NCI-H2029 treated with DMSO at 0.1 percent for 48 hours (cell line): ENCODE results near the gene PRKACG.

Experiments
- DNase-seq: peaks from one replicate; lab custom pipeline; 2025; lab: John Stamatoyannopoulos, UW

PRKACG gene

DNA sequence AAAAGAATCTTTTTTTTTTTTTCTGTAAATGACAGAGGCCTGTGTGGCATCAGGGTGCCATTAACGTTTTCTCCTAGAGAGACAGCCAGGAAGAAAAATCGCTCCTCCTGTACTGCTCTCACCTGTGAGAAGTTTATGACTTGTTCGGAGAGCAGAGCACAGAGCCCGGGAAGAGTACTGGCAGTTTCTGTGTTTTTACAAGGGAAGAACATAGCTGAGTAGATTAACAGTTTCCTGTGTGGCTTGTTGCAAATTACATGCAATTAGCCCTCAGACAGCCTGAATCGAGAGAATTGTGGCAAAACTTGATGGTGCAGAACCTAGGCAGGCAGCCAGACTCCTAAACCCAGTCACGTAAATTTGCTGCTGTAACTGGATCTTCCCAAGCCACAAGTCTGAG, 32.1 kb downstream of the PRKACG start:
- DNase-seq, result no peak

DNA sequence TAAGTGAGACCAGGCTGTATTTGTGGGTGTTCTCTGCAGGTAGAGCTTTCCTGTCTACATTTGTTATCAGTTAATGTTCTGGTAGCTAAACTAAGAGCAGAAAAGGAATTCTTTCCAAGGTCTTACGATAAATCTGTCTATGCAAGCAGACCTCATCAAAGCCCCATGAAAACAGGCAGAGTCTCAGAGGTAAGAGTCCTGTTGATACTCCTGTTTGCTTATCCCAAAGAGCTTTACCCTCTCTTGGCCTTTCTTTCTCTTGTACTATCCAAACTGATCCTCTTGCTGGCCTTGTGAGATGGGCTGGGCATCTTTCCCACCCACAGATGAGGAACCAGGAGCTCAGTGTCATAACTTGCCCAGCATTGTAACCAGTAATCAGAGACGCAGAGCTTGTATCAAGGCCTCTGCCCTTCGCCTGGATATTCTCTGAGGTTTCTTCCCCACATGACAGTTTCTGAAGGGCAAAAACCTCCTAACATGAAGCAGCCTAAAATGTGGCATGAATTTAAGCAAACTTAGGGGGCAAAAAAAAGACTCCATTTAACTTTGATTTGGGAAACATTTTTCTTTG, 33.5 kb downstream of the PRKACG start:
- no peak for DNase-seq

DNA sequence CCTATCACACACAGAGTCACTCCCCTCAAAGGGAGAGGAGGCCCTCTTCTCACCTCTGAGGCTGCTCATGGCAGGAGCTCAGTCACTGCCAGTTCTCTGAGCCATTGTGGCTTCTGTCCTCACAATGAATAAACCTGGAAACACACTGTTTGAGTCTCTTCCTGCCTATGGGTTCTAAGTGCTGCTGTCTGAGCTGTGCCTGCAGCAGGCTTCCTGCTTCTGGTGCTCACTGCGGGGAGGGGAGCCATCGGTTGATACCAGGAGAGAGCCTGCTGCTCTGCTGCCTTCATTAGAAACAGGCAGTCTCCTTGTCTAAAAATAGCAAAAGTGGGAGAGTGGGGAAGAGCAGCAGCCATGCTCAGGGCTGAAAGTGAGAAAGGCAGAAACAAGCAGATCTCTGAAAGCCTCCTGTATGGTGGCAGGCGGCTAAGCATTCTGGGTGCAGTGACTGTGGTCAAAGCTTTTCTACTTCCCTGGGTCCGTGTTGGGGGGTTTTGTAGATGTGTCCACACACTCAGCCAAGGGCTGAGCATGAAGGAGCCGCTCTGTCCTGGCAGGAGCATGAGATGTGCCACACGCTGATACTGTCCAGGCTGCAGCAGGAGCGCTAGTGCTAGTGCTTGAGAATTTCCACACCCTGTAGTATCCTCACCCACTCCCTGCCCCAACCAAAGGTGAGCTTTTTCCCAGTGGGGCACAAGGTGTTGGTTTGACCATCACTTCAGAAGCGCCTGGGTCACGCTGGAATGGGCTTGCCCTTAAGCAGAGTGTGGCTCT, 34.2 kb downstream of the PRKACG start:
- no peak for DNase-seq

DNA sequence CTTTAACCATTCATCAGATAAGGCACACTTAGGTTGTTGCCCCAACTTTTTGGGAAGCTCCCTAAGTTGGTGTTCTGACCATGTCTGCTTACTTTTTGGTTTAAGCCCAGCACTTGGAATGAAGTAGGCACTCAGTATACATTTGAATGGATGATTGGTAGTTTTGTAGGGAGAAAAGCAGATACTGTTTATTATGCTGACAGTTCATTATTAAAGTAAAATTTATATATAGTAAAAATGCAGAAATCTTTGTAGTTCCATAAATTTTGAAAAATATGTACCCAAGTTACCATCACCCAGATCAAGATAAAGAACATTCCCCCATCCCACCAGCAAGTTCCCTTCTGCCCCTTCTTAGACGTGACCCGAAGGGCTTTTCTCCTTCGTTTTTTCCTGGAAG, 35.4 kb downstream of the PRKACG start:
- DNase-seq, result no peak

DNA sequence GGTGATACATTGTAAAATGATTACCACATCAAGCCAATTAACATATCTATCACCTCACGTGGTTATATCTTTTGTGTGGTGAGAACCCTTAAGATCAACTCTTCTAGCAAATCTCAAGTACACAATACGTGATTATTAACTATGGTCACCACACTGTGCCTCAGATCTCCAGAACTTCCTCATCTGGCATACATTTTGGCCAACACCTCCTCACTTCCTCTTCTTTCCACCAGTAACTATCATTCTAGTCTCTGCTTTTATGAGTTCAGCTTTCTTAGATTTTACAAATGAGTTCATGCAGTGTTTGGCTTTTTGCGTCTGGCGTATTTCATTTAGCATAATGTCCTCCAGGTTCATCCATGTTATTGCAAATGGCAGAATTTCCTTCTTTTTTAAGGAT, 35.8 kb downstream of the PRKACG start:
- DNase-seq, result no peak

DNA sequence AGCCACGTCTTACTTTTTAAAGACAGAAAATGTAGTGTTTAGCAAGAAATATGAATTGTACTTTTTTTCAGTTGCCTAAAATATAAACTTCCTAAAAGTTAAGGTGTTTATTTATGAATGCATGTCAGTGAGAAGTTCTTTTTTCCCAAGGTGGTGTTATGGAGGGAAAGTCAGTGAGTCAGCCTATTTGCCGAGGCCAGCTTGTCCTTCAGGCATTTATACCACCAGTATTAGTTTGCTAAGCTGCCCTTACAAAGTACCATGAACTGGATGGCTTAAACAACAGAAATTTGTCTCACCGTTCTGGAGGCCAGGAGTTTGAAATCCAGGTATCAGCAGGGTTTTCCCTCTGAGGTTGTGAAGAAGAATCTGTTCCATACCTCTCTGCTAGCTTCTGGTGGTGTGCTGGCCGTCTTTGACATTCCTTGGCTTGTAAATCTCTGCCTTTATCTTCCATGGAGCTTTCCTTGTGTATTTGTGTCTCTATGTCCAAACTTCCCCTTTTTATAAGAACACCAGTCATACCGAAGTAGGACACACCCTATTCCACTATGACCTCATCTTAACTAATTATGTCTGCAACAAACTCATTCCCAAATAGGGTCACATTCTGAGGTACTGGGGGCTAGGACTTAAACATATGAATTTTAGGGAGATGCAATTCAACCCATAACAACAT, 38.4 kb downstream of the PRKACG start:
- DNase-seq, result no peak

DNA sequence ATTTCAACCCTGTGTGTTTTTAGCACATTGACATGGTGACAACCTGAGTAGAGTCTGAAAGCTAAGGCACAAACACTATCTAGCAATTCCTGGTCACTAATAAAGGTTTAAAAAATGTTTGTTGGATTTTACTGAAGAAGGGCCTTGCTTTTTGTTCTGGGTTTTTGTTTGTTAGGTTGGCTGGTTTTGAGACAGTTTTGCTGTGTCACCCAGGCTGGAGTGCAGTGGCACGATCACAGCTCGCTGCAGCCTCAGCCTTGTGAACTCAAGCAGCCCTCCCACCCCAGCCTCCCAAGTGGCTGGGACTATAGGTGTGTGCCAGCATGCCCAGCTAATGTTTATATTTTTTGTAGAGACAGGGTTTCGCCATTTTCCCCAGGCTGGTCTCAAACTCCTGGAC, 39.0 kb downstream of the PRKACG start:
- no peak for DNase-seq

DNA sequence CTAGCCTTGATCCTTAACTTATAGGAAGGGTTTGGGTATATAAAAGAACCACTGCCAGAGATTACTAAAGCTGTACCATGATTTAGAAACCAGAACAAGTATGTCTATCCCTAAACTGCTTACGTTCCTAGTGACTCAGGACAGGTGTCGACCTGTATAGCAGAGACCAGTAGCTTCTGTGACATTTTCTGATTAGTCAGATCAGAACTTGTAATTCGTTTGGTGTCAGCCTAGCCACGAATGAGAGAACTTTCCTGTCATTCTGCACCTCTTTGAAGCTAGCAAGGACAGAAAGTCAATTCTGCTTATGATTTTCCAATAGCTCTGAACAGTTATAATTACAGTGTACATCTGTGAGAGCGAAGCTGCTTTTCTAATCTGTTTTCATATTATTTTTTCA, 39.5 kb downstream of the PRKACG start:
- no peak for DNase-seq

DNA sequence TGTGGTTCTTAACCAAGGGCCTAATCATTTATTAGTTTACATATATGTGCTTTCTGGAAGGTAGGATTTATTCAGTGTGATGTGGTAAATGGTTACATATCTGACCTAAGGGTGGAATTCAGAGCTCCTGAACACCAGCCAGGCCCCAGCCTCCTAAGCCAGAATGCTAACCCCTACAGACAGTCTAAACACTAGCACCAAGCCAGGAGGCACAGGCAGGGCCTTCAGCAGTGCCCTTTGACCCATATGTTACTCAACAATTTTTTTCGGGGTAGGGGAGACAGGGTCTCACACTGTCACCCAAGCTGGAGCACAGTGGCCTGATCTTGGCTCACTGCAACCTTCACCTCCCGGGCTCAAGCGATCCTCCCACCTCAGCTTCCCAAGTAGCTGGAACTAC, 40.3 kb downstream of the PRKACG start:
- DNase-seq, result no peak

DNA sequence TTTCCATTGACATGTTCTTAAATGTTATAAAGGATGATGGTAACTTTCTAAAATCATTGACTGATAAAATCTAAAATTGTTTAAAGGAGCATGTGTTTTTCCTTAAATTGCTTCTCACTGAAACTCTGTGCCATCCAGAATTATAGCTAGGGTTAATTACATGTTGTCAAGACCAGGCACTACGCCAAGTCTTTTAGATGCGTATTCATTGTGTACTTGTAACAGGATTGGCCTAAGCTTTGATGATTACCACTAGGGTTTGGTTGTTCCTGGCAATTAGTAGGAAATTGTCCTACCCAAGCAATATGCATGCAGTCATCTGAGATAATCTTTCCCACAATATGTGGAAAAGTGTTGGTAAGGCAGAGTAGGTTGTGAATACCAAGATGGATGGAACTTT, 43.8 kb downstream of the PRKACG start:
- DNase-seq, result peak; percentile 63

DNA sequence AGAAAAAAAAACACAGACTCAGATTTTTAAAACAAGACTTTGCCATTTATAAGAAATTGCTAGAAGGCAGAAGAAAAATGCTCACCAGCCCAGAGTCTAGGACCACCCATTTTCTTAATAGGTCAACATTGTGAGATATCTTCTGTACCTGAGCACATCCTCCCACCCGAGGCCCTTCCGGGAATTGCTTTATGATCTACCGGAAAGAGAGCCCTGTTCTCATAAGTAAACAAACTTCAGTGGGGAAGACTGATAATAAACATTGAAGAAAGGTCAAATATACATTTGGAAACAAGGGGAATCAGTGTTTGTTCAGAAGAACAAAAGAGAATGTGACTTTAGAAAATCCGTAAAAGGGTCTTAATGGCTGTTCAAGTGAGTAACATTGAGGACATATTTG, 44.4 kb downstream of the PRKACG start:
- DNase-seq, result peak; percentile 33

DNA sequence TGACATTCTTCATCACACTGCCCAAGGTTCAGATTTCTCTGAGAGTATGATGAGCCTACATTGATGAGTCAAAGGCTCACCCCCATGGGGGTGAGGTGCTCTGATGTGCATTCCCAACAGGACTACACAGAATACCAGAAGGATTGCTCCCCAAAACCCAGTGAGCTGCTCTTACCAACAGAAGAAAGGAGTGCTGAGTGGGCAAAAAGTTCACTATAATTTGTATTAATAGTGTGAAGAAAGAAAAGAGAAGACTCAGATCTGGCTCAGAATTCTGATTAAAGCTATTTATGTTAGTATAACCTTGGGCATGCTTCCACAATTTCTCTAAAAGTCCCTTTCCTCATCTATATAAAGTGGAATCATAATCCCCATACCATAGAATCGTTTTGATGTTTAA, 46.1 kb downstream of the PRKACG start:
- DNase-seq, result no peak

DNA sequence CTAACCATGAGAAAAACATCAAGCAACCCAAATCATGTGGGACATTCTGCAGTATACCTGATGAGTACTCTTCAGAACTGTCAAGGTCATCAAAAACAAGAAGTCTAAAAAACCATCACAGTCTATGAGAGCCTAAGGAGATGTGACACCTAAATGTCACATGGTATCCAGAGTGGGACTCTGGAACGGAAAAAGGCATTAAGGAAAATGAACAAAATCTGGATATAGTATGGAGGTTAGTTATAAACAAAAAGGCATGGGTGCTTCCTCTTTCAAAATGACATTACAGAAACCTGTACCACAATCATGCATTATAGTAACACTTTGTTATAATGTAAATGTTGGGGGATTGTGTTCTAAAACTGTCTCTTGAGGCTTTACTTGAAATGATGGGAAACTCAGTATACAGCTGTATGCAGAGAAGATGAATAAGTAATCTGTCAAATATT, 47.4 kb downstream of the PRKACG start:
- DNase-seq, result no peak

DNA sequence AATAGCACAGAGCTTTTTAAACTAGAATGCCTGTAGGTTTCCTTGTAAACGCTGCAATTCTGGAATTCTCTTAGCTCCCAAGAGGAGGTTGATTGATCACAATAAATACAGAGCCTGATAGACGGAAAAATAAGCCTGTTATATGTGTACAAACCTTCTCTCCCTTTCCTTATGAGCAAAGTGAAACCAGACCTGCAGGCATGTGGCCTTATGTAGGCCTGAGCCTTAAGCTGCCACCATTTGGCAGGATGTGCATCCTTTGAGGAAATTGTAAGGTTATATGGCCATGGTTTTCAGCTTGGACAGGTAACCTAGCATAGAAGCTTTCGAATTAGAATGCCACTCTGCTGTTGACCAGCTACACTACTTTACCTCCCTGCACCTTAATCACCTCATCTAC, 49.1 kb downstream of the PRKACG start:
- DNase-seq, result no peak

DNA sequence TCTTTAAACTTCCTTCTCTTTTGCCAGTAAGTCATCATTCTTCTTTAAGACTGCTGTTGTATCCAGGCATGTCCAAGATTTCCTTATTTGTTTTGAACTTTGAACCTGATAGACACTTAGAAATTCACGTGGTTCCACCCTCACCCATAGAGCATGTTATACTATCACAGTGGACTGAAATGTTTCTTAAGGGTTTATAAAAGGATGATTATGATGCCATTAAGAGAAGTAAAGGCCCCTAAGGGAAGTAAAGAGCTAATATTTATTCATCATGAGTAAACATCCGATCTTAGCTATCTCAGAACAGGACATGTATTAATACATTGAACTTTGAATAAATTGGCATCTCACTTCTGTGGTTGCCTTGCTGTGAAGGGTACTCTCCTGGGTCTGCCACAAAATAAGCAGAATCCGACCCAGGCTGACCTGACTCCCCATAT, 49.8 kb downstream of the PRKACG start:
- DNase-seq, result no peak

DNA sequence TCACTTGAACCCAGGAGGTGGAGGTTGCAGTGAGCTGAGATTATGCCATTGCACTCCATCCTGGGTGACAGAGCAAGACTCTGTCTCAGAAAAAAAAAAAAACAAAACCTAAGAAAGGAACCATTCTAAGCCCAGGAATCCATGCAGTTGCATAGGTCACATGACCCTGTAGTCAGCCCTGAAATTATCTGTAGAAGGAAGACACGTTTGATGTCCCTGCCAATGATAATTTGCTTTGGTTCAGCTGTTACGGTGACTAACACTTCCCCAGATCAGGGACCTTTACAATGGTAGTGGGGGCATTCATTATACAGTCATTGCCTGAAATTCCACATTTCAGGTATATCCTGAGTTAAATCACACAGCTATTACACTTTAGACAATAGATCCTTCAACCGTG, 50.5 kb downstream of the PRKACG start:
- no peak for DNase-seq
